Measurements from ENCODE around the gene SYNE1.

SYNE1 gene

DNA sequence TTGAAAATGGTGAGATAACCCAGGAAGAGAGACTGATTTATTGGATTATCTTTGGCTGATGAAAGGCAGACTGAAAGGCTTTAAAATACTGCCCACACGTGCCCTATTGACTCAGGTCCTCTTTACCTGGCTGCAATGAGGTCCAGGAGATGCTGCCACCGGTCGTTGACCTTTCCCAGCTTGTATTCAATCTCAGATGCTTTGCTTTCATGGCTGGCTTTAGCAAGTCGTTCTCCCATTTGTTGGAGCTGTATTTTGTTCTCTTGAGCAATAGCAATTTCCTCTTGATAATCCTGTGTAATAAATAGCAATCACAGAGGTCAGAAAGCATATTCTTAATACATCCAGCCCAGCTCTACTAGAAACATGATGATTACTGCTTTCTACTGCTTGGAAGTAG, 460.9 kb downstream of the SYNE1 start:
- DNase-seq (ENCODE audit: low spot score) = no peak
- in situ Hi-C loops (cut with MboI; ENCODE audit: low sequenced_read_pairs, unreplicated experiment) = no loop called here
- no peak for TF ChIP-seq CTCF (IDR thresholded peaks at IDR 0.05; ENCODE audit: borderline replicate concordance, control extremely low read depth, extremely low read depth, insufficient read depth, missing control alignments)

- TF ChIP-seq CTCF (IDR thresholded peaks at IDR 0.05; ENCODE audit: borderline replicate concordance, control extremely low read depth, extremely low read depth, insufficient read depth, missing control alignments) = no peak
- no peak for DNase-seq (ENCODE audit: low spot score)
- in situ Hi-C loops (cut with MboI; ENCODE audit: low sequenced_read_pairs, unreplicated experiment) = no loop called here
These were observed 463.2 kb downstream of the SYNE1 start for GRCh38 chr6:152173957-152174356.

- no peak for TF ChIP-seq CTCF (IDR thresholded peaks at IDR 0.05; ENCODE audit: borderline replicate concordance, control extremely low read depth, extremely low read depth, insufficient read depth, missing control alignments)
- no peak for DNase-seq (ENCODE audit: low spot score)
- in situ Hi-C loops (cut with MboI; ENCODE audit: low sequenced_read_pairs, unreplicated experiment) = no loop called here
These were observed 463.8 kb downstream of the SYNE1 start for GRCh38 chr6:152173321-152173720.

DNA sequence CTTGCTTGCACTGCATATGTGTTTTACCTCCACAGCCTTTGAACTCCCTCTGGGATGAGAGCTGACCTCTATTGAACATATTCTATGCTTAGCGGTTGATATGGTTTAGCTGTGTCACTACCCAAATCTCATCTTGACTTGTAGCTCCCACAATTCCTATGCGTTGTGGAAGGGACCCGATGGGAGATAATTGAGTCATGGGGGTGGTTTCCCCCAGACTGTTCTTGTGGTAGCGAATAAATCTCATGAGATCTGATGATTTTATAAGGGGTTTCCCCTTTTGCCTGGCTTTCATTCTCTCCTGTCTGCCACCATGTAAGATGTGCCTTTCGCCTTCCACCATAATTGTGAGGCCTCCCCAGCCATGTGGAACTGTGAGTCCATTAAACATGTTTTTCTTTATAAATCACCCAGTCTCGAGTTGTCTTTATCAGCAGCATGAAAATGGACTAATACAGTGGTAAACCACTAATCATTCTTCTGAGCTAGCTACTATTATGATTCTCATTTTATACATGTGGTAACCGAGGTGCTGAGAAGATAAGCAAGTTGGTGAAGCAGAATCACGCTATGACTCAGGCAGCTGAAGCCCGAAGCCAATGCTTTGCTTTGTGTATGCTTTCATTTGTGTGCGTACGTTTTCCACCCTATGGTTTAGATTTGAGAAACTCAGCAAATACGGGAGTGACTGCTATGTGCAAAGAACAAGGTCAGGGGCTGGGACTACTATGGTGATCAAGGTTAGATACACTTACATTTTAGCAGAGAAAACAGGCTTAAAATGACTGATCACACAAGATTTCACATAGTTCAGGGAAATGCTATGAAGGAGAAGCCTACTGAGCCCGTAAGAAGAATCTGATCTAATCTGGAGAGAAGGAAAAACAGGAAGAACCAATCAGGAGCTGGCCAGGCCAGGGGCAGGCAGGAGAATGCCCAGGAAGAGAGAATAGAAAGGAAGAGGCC, 466.2 kb downstream of the SYNE1 start:
- TF ChIP-seq CTCF (IDR thresholded peaks at IDR 0.05; ENCODE audit: borderline replicate concordance, control extremely low read depth, extremely low read depth, insufficient read depth, missing control alignments) = no peak
- in situ Hi-C loops (cut with MboI; ENCODE audit: low sequenced_read_pairs, unreplicated experiment) = no loop called here
- peak; percentile 59 for DNase-seq (ENCODE audit: low spot score)

DNA sequence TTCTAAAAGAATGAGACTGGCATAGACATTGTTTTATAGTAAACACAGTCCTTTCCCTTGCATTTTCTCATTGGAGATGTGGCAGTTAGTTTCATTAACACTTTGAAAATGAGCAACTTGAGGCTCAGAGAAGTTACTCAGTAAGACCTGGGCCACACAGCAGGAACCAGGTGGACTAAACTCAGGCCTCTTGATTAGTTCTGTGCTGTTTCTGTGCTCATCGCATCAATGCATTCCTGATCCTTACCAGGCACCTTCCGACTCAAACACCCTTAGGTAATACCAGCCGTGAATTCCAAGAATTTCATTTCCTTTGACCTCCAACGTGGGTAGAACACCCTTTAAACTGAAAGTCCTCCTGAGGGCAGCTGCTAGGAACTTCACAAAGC, 466.9 kb downstream of the SYNE1 start:
- in situ Hi-C loops (cut with MboI; ENCODE audit: low sequenced_read_pairs, unreplicated experiment) = no loop called here
- DNase-seq (ENCODE audit: low spot score) = no peak
- no peak for TF ChIP-seq CTCF (IDR thresholded peaks at IDR 0.05; ENCODE audit: borderline replicate concordance, control extremely low read depth, extremely low read depth, insufficient read depth, missing control alignments)

DNA sequence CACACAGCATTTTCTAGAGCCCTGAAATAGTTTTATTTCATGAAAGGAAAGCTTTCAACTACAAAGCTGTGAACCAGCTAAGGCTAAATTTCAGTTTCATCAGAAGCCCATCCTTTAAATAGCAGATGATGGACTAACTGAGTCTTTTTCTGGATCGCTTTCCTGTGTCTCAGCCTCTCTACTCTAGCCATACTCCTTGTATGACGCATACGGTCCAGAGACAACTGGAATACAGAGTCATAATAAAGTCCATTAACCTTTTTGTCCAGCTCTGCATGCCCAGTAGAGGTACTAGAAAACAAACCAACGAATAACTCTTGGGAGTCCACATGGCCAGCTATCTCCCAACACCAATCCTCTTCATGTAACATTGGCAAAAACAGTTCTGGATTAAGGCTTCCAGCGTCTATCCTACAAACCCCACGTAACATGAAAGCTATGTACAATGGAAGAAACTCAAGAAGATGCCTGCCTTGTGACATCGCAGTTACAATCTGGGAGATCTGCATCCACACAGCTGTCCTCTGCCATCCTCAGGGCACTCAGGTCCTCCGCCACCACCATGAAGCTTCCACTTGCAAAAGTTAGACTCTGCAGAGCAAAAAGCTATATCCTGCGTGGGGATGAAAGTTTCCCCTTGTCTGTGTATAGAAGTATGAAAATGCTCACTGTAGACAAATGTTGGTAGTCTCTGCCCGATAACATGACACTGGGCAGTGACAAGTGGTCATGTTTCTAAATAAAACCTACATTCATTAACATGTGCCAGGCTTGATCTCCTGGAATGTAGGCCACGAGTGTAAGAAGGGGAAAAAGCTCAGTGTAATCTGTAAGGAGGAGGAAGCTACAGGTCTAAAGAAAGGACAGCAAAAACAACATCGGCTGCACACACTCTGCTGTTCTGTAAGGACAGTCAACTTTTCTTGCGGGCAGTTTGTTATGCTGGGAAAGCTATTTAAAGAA, 469.2 kb downstream of the SYNE1 start:
- DNase-seq (ENCODE audit: low spot score) = no peak
- TF ChIP-seq CTCF (IDR thresholded peaks at IDR 0.05; ENCODE audit: borderline replicate concordance, control extremely low read depth, extremely low read depth, insufficient read depth, missing control alignments) = no peak
- in situ Hi-C loops (cut with MboI; ENCODE audit: low sequenced_read_pairs, unreplicated experiment) = no loop called here

Measured in GM13976 (cell line).